Loucy (cell line): ENCODE measurements around the gene UCHL5.

Experiments used
- H2AFZ ChIP-seq: fragments of 200-600 bp; sonication (generic); 2 replicates; pipeline ENCODE4 v1.6.0; 2016; ENCODE audit warnings: antibody characterized with exemption, mild to moderate bottlenecking, low read length, moderate library complexity
- H3F3A ChIP-seq: fragments of 200-600 bp; 2 replicates; pipeline ENCODE4 v1.6.0; 2016; ENCODE audit warnings: antibody characterized with exemption, low read depth, mild to moderate bottlenecking
- H3K27me3 ChIP-seq: fragments of 200-600 bp; sonication (generic); 2 replicates; pipeline ENCODE4 v1.6.1; 2014; ENCODE audit warnings: low read length, mild to moderate bottlenecking; ENCODE audit not compliant: insufficient read depth, poor library complexity, severe bottlenecking
- H3K36me3 ChIP-seq: fragments of 200-600 bp; sonication (generic); 2 replicates; pipeline ENCODE4 v1.6.1; 2016; ENCODE audit warnings: low read length; ENCODE audit not compliant: insufficient read depth
- H3K4me1 ChIP-seq: fragments of 200-600 bp; sonication (generic); 2 replicates; pipeline ENCODE4 v1.5.1; 2014; ENCODE audit warnings: low read length, mild to moderate bottlenecking; ENCODE audit not compliant: insufficient read depth, poor library complexity, severe bottlenecking
- H3K4me2 ChIP-seq: fragments of 200-600 bp; sonication (generic); 2 replicates; pipeline ENCODE4 v1.6.0; 2014; ENCODE audit warnings: antibody characterized with exemption, low read length, low read depth, mild to moderate bottlenecking; ENCODE audit not compliant: poor library complexity, severe bottlenecking
- H3K4me3 ChIP-seq: fragments of 200-600 bp; sonication (generic); 2 replicates; pipeline ENCODE4 v1.5.1; 2014; ENCODE audit warnings: low read length, mild to moderate bottlenecking, mixed read lengths; ENCODE audit not compliant: poor library complexity, severe bottlenecking
- H3K79me2 ChIP-seq: fragments of 200-600 bp; sonication (generic); 2 replicates; pipeline ENCODE4 v1.6.1; 2014; ENCODE audit warnings: low read length; ENCODE audit not compliant: insufficient read depth
- H3K9ac ChIP-seq: fragments of 200-600 bp; sonication (generic); 2 replicates; pipeline ENCODE4 v1.6.0; 2014; ENCODE audit warnings: mild to moderate bottlenecking, low read depth, low read length, moderate library complexity; ENCODE audit not compliant: poor library complexity, severe bottlenecking
- H3K9me2 ChIP-seq: fragments of 200-600 bp; sonication (generic); replicated peaks from 2 replicates; pipeline ENCODE4 v1.6.1; 2016; ENCODE audit warnings: low read depth, low read length, mixed read lengths
- H3K9me3 ChIP-seq: fragments of 200-600 bp; sonication (generic); 2 replicates; pipeline ENCODE4 v1.6.1; 2014; ENCODE audit warnings: mild to moderate bottlenecking, antibody characterized with exemption, low read length, low read depth; ENCODE audit not compliant: insufficient read depth
- H4K20me1 ChIP-seq: fragments of 200-600 bp; sonication (generic); 2 replicates; pipeline ENCODE4 v1.6.0; 2014; ENCODE audit warnings: antibody characterized with exemption, low read length, mild to moderate bottlenecking; ENCODE audit not compliant: insufficient read depth, poor library complexity, severe bottlenecking
- CTCF ChIP-seq: fragments of 200-600 bp; sonication (generic); conservative IDR thresholded peaks from 2 replicates; pipeline ENCODE4 v1.5.1; 2014; ENCODE audit warnings: mild to moderate bottlenecking, antibody characterized with exemption, low read length
- EZH2phosphoT487 ChIP-seq: fragments of 200-600 bp; IDR thresholded peaks from 2 replicates; pipeline ENCODE4 v1.6.1; 2018; ENCODE audit warnings: antibody characterized with exemption, mild to moderate bottlenecking, moderate library complexity, borderline replicate concordance

The UCHL5 gene

GRCh38 chr1:193102662-193103061 is 43.5 kb upstream of the UCHL5 start:
- H3K36me3 ChIP-seq: peaks cover 15% of the 10 kb centered on the region; the same call in 1 of the 2 replicates
- H4K20me1 ChIP-seq: peaks cover 7% of the 10 kb centered on the region
- H3K4me2 ChIP-seq: peak overlapping the region; percentile 93
- no peaks in the 10 kb centered on the region for H3K27me3 ChIP-seq
- peaks cover 20% of the 10 kb centered on the region for H3K4me1 ChIP-seq
- peaks cover 32% of the 10 kb centered on the region for H3K79me2 ChIP-seq
- no peak overlapping the region for H3K4me3 ChIP-seq
- no peaks in the 10 kb centered on the region for H3K9me3 ChIP-seq
- H3F3A ChIP-seq: no peaks in the 10 kb centered on the region
- no peaks in the 10 kb centered on the region for H3K9me2 ChIP-seq
- no peak overlapping the region for H2AFZ ChIP-seq
- H3K9ac ChIP-seq: no peak overlapping the region
- TF ChIP-seq CTCF (no peak), EZH2phosphoT487 (no peak)

GRCh38 chr1:193094112-193094511 is 35.0 kb upstream of the UCHL5 start:
- H2AFZ ChIP-seq: no peak overlapping the region
- peaks cover 15% of the 10 kb centered on the region; the same call in 1 of the 2 replicates for H3K36me3 ChIP-seq
- H3K4me1 ChIP-seq: no peaks in the 10 kb centered on the region
- H3K4me3 ChIP-seq: no peak overlapping the region
- H3K9me3 ChIP-seq: no peaks in the 10 kb centered on the region
- TF ChIP-seq EZH2phosphoT487 (no peak), CTCF (no peak)
- H3K9ac ChIP-seq: no peak overlapping the region
- H3K79me2 ChIP-seq: no peaks in the 10 kb centered on the region
- no peaks in the 10 kb centered on the region for H3F3A ChIP-seq
- H3K9me2 ChIP-seq: no peaks in the 10 kb centered on the region
- no peak overlapping the region for H3K4me2 ChIP-seq
- no peaks in the 10 kb centered on the region for H3K27me3 ChIP-seq
- H4K20me1 ChIP-seq: no peaks in the 10 kb centered on the region

- H3K9ac ChIP-seq: no peak overlapping the region
- no peak overlapping the region for H3K4me2 ChIP-seq
- no peaks in the 10 kb centered on the region for H3K79me2 ChIP-seq
- TF ChIP-seq EZH2phosphoT487: no peak
- TF ChIP-seq CTCF: no peak
- H3K27me3 ChIP-seq: no peaks in the 10 kb centered on the region
- H3F3A ChIP-seq: no peaks in the 10 kb centered on the region
- no peaks in the 10 kb centered on the region for H3K9me3 ChIP-seq
- H2AFZ ChIP-seq: no peak overlapping the region
- no peaks in the 10 kb centered on the region for H3K9me2 ChIP-seq
- H3K4me3 ChIP-seq: no peak overlapping the region
- H4K20me1 ChIP-seq: no peaks in the 10 kb centered on the region
- no peaks in the 10 kb centered on the region for H3K4me1 ChIP-seq
- peaks cover 16% of the 10 kb centered on the region; the same call in 1 of the 2 replicates for H3K36me3 ChIP-seq
Observed at GRCh38 chr1:193090865-193091264, 31.7 kb upstream of the UCHL5 start.
